Activated CD4-positive, CD25-positive, alpha-beta regulatory T cell treated with anti-CD3 and anti-CD28 coated beads, Interleukin-2, amount 50 U/mL, for 16 hours (primary cell): Measurements from ENCODE around the gene ELL.

ENCODE experiments used
- DNase-seq: peaks from one replicate; pipeline ENCODE4 v3.0.0-alpha.2; 2020; ENCODE audit warnings: low read depth, low spot score

ELL gene

DNA sequence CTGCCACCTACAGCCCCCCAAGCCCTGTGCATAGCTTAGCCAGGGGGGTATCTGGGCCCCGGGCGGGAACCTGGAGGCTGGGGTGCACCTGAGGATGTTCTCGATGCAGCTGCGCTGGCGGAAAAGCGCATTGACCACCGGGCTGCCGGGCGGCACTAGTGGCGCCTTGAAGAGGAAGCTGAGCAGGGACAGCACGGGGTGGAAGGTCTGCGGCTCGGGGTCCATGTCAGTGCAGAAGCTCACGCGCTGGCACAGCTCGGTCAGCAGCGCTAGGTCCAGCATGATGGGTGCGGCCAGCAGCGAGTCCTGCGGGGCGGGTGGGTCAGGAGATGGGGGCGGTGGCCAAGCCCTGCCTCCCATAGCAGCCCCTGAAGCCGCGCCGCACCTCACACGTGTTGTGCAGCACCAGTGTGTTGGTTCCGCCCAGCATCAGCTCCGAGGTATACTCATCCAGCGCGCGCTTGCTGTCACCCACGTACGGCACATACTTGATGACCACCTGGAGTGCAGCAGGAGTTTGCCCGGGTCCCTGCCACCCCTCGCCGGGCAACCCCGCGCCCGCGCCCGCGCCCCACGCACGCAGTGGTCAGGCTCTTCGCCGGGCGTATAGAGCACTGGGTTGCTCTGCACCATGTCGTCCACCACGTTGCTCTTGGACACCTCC lies 86.6 kb downstream of the ELL start:
- DNase-seq, result no peak

GRCh38 chr19:18434411-18435175 lies 87.3 kb downstream of the ELL start:
- no peak for DNase-seq

- no peak for DNase-seq
Measured at GRCh38 chr19:18433735-18434398, 88.0 kb downstream of the ELL start.

GRCh38 chr19:18433015-18433691 lies 88.7 kb downstream of the ELL start:
- no peak for DNase-seq

DNA sequence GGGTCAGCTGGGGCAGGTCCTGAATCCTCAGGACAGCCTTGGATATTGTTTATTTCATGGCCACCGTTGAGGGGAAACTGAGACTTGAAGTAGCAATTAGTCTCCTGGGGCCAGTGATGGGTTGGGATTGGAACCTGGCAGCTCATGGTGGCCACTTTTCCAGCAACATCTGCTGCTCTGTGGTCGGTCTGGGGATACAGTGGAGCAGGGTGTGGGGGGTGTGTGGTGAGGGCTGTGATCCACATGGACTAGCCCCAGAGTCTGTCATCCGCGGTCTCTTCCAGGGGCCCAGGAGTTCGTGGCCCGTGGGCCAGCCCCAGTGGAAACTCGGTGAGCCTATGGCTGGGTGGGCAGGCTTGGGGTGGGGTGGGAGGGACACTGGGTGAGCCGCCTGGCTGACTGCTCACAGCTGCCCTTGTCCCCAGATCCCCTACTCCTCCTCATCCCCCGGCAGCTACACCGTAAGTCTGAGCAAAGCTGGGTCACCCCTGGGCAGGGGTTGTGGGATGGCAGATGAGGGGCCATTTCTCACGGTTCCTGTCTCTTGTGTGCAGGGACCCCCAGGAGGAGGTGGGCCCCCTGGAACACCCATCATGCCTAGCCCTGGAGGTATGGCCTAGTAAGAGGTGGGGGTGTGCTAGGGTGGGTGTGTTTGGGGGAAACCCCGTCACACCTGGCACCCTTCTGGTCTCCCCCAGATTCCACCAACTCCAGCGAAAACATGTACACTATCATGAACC lies 89.4 kb downstream of the ELL start:
- no peak for DNase-seq

GRCh38 chr19:18431351-18432197 lies 90.3 kb downstream of the ELL start:
- no peak for DNase-seq

DNA sequence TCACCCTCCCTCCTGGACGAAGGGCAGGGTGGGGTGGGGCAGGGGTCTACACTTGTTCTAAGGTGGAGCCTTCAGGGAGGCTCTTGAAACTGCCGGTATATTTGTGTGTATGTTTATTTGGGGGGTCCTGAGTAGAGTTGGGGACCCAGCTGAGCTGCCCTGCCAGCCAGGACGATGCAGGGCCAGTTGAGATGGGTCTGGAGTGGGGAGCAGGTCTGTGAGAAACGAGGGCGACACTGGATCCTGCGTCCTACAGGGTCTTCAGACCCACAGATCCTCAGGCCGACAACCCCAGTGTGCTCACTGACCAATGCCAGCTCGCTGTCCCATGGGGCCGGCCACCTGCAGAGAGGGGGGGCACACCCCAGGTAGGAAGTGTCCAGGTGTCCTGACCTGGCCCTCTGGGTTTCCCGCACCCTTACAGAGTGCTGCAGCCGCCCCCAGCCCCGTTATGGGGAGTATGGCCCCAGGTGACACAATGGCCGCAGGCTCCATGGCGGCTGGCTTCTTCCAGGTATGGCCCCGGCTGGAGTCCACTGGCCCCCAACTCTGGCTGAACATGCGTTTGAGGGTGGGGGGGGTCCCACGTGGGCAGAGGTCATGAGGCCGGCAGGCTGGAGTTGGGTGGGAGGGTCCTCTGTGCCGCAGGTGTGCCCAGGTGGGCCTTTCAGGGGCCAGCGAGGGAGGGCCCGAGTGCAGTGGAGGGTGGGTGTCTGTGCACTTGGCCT lies 91.3 kb downstream of the ELL start:
- no peak for DNase-seq

- DNase-seq, result no peak
Measured at GRCh38 chr19:18429717-18430416, 92.0 kb downstream of the ELL start.

GRCh38 chr19:18428787-18429674 lies 92.8 kb downstream of the ELL start:
- peak; percentile 61 for DNase-seq

- no peak for DNase-seq
Measured at GRCh38 chr19:18428173-18428786, 93.6 kb downstream of the ELL start.

DNA sequence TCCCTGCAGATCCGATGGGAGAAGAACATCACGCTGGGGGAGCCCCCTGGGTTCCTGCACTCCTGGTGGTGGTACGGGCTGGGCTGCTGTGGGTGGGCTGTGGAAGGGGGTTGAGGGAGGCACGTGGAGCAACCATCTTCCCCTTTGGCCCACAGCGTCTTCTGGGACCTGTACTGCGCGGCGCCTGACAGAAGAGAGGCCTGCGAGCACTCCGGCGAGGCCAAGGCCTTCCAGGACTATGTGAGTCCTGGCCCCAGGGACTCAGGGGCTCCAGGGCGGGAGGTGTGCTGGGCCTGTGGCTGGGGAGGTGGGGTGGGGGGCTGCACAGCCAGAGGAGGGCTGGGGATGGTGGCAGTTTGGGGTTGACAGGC lies 94.1 kb downstream of the ELL start:
- no peak for DNase-seq

- DNase-seq, result no peak
Measured at GRCh38 chr19:18427080-18427742, 94.7 kb downstream of the ELL start.

DNA sequence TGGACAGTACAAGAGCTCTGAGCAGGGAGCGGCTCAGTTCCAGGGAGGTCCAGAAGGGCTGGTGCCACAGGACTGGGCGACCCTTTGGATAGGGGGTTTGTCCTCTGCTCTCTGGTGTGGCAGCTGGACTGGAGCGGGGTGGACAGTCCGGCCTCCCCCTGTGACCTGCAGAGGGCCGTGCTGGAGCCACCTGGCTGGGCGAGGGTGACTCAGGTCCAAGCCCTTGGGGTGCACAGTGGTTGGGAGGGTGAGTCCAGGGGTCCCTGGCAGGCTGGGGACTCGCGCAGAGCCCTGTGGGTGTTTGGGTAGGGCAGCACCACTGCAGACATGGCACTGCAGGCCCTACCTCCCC lies 95.5 kb downstream of the ELL start:
- DNase-seq, result no peak

GRCh38 chr19:18425515-18426415 lies 96.1 kb downstream of the ELL start:
- DNase-seq, result no peak

- DNase-seq, result no peak
Measured at GRCh38 chr19:18424890-18425514, 96.9 kb downstream of the ELL start.
